T1000 (cell line): ENCODE data around the gene TUBA1C.

Experiments used
- DNase-seq: peaks from one replicate; lab custom pipeline; 2025; ENCODE audit warnings: mixed read lengths; lab: John Stamatoyannopoulos, UW

The TUBA1C gene

DNA sequence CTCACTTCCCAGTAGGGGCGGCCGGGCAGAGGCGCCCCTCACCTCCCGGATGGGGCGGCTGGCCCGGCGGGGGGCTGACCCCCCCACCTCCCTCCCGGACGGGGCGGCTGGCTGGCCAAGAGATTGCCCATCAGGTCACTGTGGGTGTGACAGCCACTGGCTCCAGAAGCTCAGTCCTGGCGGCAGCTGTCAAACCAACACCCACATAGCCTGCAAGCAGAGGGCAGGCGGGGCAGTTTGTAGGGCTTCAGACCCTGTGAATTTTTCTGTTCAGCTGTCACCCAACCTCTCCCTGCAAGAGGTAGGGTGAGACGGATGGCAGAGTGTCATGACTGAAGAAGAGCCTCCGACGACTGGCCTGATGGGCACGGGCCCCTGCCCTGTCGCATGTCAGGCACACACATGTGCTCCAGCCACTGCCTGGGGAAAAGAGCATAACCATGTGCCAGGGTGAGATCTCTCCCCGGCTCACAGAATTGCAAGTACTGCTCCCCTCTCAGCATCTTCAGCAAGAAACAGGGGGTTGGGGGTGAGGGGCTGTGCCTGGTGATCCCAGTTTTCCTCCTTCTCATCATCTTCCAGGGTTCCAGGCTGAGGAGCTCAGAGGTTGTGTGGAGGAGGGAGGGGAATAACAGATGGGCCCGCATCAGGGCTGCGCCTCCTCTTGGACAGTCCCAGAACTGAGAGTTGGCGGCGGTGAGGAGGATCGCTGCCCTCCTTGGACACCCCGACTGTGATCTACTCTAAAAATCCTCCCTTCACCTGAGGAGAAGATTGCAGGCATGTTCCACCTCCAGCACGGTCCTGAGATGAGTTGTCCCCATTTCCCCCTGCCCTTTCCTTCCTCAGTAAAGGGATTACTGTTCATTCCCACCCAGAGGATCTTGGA is 18.9 kb downstream of the TUBA1C start:
- no peak for DNase-seq

DNA sequence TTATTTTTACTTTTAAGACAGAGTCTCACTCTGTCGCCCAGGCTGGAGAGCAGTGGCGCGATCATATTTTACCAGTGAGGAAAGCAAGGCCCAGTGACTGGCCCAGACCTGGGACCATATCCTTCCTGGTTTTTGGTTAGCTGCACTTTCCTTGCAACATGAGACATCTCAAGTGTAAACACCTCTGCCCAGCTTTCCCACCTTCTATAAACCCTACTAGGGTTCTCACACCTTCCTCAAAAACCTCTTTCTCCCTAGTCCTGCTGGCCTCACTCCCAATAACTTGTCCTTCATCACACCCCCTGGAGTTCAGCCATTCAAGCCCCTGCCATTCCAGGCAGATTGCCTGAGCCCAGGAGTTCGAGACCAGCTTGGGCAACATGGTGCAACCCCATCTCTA is 19.8 kb downstream of the TUBA1C start:
- DNase-seq, result no peak

DNA sequence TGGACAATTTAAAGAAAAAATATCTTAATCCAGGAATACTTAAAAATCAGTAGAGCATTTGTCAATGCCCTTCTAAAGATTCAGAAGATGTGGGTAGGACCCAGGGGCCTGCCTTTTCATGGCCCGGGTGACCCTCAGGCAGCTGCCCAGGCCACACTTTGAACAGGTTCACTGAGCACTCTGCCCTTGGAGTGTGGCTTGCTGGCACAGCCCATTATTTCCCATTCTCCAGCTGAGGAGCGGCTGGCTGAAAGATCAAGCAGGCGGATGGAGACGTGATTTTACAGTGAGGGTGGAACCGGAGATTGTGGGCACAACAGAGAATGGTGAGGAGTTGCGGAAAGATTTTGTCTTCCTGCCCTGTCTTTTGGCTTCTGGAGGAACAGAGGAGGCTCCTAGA is 23.0 kb downstream of the TUBA1C start:
- DNase-seq, result no peak

DNA sequence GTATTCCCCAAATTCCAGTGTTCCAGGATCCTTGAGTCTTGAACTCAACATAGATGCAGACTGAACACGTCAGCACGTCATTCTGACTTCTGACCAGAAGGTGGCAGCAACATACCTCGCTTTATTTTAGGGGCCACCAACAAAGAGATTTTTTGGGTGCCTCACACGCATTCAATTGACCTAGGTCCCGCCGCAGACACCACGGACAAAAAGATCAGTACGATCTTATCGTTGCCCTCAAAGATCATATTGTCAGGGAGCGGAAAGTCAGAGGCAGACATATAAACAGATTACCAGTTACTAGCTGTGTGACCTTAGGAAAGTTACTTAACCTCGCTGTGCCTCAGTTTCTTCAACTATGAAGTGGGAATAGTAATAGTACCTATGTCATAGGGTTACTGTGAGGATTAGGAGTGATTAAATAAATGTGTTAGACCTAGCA is 23.6 kb downstream of the TUBA1C start:
- DNase-seq, result peak; percentile 51

DNA sequence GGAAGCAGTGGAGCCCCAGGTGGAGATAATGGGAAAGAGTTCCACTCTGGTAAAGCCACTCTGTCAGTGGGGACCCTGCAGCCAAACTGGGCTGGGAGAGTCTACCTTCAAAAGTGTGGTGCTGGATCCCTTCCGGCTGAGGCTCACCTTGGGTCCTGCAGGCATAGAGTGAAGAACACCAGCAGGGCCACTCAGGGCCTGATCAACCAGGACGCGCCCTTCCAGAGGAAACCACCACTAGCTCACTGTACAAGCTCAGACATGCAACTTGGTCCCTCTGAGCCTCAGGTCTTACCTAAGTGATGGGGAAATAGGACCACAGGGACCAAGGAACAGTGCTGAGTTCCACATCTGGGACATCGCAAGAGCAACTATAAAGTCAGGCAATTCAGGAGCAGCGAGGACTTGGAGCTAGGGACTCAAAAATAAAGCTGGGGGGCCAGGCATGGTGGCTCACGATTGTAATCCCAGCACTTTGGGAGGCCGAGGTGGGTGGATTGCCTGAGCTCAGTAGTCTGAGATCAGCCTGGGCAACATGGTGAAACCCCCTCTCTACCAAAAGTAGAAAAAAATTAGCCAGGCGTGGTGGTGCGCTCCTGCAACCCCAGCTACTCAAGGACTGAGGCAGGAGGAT is 24.2 kb downstream of the TUBA1C start:
- DNase-seq, result no peak

DNA sequence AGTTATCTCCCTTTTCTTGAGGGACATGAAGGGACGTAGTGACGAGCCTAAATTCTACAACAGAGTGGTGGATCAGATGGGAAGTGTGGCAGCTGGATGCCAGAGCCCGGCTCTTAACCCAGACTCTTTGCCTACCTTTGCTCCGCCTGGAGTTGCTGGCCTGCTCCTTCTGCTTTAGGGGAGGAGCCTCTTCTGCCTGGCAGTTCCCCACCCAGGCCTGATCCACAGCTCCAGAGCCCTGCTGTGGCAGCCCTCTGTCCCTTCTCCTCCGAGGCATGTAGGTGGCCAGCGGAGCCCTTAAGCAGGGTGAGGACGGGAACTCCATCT is 27.8 kb downstream of the TUBA1C start:
- no peak for DNase-seq

DNA sequence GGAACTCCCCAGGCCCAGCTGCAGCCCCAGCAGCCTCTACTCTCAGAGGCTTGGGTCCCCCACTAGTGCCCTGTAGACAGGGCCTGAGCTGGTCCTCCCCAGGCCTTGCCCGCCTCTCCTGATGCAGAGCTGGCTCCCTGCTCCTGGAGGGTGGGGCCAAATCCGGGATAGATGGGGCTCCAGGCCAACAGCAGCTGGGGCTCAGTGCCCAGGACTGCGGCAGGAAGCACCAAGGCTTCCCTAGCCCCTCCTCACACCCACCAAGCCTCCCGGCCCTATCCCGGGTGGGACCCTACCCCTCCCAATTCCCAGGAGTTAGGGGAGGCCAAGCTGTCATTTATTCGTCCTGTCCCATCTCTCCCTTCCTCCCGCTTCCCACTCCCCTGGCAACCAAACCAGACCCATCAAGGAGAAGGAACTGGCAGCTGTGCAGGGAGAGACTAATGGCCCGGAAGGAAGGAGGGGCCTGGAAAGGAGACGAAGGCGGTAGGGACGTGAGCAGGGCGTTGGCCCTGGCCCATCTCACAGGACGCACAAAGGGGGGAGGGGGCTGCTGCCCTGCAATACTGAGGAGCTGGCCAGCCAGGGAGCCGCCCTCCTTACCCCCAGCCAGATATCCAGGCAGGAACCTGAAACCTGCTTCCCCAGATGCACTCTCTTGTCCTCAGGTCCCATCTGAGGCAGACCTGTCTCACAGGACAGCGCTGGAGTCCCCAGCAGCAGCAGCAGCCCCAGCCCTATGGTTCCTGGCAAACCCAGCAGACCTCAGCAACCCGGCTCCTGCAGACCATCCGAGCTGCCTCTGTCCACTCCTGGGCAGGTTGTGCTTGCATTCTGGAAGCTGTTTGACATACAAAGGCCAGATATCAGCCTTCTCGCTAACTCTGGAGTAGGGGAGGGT is 28.4 kb downstream of the TUBA1C start:
- no peak for DNase-seq

DNA sequence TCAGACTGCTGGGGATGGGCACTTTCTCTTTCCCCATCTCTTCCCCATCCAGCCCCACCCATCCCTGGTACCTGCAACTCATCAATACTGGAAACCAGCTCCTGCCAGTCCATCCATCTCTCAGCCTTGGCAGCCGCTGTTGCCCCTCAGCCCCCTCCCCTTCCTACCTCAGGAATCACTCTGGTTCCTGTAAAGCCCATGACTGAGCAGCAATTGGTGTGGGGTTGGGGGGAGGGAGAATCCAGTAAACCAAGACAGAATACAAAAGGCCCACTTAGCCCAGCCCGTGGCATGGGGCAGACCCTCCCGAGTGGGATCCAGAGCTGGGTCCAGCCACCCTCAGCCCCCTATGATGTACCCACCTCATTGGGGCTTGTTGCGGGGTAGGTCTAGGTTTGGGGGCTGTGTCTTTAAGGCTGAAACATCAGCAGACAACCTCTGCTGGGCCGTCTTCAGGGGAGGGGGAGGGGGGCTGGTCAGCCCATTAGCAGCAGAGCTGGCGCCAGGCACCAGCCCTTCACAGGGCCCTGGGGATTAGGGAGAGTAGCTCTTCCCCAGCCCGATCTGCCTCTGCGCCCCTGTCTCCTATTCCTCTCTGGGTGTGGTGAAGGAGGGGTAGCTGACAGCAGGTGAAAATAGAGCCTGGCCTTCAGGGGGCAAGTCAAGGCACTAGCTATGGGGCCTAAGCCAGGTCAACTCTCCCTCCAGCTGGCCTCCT is 29.4 kb downstream of the TUBA1C start:
- no peak for DNase-seq

DNA sequence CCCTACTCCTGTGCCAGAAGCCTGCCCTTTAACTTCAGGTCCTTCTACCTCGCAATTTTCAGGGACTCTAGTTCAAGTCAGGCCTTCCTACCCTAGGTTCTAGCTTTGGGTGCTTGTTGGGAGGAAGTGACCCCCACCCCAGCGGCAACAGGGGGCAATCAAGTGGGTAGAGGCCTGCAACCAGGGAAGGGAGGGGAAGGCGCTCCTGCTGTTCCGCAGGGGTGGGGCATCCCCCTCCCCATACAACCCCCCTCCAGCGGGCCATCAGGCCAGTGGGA is 29.9 kb downstream of the TUBA1C start:
- no peak for DNase-seq

DNA sequence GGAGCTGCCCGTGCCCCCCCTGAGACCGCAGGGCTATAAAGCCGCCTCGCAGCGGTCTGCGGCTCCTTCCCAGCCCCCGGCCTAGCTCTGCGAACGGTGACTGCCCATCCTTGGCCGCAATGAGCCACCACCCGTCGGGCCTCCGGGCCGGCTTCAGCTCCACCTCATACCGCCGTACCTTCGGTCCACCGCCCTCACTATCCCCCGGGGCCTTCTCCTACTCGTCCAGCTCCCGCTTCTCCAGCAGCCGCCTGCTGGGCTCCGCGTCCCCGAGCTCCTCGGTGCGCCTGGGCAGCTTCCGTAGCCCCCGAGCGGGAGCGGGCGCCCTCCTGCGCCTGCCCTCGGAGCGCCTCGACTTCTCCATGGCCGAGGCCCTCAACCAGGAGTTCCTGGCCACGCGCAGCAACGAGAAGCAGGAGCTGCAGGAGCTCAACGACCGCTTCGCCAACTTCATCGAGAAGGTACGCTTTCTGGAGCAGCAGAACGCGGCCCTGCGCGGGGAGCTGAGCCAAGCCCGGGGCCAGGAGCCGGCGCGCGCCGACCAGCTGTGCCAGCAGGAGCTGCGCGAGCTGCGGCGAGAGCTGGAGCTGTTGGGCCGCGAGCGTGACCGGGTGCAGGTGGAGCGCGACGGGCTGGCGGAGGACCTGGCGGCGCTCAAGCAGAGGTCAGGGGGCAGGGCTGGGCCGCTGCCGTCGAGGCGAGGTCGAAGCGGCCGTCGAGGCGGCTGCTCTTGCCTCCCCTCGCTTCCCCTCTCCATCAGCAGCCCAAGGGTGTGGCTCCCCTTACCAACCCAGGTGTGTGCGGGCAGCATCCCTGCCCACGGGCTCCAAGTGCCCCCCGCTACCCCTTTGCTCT is 30.4 kb downstream of the TUBA1C start, which contains the start of gene PRPH:
Gene PRPH, plus strand, starts transcription at position 66 of the 855 bp plus-strand sequence. Its CDS starts 54 bp downstream, at position 120.
- no peak for DNase-seq

DNA sequence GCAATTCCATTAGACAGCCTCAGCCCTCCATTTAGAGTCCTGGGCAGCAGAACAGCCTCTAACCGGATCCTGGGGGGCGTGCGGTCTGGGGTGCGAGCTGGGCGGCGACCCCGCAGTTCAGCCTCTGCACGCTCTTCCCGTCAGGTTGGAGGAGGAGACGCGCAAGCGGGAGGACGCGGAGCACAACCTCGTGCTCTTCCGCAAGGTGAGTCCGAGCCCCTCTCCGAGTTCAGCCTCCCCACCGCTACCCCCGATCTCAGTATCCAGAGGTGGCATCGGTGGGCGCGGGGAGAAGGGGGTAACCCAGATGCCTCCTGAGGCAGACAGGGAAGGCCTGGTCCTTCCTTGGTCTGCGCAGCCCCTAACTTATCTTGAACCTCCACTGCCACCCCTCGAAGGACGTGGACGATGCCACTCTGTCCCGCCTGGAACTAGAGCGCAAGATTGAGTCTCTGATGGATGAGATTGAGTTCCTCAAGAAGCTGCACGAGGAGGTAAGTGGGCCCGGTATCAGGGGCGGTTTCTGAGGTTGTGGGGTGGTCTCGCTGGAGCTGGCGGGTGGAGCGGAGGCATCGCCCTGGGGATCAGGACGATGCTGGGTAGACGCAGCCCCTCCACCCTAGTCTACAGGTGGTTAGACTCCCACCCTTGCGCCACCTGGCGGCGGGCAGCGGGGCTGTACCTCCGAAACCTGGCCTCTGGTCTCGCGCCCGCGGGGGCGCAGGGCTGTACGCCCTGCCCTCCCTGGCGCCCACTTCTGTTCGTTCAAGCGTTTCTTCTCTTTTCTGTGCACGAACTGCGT is 31.4 kb downstream of the TUBA1C start:
- no peak for DNase-seq

DNA sequence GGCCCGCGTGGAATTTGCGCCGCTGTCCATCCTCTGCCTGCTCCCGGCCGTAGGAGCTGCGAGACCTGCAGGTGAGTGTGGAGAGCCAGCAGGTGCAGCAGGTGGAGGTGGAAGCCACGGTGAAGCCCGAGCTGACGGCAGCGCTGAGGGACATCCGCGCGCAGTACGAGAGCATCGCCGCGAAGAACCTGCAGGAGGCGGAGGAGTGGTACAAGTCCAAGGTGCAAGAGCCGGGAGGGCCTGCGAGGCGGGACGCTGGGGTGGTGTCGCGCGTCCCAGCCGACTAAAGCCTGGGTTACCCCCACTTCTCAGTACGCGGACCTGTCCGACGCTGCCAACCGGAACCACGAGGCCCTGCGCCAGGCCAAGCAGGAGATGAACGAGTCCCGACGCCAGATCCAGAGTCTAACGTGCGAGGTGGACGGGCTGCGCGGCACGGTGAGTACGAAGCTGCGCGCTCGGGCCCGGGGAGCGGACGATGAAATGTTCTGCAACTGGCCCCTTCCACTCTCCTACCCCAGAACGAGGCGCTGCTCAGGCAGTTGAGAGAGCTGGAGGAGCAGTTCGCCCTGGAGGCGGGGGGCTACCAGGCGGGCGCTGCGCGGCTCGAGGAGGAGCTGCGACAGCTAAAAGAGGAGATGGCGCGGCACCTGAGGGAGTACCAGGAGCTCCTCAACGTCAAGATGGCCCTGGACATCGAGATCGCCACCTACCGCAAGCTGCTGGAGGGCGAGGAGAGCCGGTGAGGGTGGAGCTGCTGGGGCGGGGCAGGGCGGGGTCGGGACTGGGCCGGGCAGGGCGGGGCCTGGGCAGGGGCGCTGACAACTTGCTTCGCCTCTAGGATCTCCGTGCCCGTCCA is 32.2 kb downstream of the TUBA1C start:
- no peak for DNase-seq

DNA sequence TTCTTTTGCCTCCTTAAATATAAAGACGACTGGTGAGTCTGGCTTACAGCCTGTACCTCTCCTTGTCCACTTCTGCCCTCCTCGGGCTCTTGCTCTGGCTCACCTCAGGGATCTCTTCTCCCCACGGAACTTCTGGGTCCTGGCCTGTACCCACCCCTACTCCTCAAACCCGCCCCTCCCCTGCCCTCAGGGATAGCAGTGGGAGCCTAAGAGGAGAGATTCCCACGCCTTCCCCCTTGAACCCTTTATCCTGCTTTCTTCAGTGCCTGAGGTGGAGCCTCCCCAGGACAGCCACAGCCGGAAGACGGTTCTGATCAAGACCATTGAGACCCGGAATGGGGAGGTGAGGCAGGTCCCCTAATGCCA is 32.8 kb downstream of the TUBA1C start:
- no peak for DNase-seq

DNA sequence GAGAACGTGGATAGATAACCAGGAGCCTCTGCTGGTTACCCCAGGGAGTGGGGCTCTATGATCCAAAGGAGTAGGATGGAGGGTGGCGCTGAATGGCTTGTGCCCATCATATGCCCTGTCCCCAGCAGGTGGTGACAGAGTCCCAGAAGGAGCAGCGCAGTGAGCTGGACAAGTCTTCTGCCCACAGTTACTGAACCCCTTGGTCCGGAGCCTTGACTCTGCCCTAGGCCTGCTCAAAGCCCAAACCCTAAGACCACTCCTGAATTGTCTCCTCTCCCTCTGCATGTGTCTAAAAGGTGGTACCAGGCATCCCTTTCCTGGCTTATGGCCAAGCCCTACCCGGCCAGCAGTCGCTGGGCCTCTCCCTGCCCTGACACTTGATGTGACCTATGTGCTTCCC is 33.3 kb downstream of the TUBA1C start:
- DNase-seq, result no peak

DNA sequence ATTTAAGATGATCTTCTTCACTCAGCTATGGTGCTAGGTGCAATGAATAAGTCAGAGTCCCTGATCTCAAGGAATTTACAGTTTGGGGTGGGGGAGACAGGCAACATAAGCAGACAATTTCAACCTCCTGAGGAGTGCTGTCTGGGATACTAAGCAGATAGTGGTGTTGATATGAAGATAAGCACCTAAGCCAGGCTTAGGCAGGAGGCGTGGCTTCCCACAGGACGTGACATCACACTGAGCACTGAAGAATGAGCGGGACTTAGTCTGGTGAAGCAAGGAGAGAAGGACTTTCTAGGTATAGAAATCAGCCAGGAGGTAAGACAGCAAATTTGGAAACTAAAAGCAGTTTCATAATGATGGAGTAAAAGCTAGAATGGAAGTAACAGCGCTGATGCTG is 36.9 kb downstream of the TUBA1C start:
- no peak for DNase-seq

DNA sequence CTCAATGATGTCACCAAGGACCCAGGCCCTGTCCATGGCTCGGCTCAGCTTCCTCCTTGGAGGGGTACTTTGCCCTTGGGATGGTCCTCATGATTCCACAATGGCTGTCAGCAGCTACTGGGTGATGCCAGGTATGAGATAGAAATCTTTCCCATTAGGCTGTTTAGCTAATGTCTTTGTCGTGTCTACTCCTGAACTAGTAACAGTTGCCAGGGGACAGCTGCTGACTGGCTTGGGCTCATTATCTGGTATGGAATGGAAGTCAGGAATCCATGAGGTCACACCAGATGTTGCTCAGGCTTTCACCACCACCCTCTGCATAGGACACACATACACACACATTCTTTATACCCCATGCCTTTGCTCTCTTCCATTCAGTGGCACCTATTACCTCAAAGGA is 39.3 kb downstream of the TUBA1C start:
- no peak for DNase-seq

DNA sequence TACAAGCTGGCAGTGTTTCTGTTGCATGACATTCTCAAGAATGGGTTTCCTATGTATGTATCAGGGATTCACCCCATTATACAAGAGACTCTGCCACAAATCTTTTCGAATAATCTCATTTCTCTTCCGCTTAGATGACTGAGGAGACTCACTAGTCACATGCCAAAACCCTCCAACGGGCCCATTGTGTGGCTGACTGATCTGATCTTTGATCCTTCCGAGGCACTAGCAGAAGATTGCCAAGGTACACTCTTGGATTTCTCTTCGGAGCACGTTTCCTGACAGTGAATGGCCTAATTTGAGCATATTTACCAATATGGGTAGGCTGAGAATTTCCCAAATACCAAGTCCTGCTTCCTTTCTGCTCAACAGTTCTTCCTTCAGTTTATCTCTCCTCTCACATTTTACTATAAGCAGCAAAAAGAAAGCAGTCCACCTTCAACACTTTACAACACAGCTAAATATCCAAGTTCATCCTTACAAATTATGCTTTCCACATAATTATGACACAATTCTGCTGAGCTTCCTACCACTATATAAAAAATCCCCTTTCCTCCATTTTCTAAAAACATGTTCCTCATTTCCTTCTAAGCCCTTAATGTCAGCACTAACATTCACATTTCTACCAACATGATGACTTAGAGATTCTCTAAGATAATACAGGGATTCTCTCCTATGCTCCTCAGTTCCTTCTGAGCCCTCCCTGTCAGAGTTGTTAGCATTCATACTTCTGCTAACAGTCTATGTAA is 41.1 kb downstream of the TUBA1C start:
- DNase-seq, result no peak

DNA sequence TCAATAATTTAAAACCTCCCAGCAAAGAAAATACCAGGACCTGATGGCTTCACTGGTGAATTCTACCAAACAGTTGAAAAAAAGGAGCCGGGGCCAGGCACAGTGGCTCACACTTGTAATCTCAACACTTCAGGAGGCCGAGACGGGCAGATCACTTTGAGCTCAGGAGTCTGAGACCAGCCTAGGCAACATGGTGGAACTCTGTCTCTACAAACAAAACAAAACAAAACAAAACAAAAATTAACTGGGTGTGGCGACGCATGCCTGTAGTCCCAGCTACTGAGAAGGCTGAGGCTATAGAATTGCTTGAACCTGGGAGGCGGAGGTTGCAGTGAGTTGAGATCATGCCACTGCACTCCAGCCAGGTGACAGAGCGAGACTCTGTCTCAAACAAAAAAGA is 44.5 kb downstream of the TUBA1C start:
- DNase-seq, result no peak
